ENCODE data around the gene MYO3B.
"Not testable (repeated sequence)": the region's sequence is repeated elsewhere in the genome, so short reads cannot be mapped to it uniquely, and the experiment has no call there.

The MYO3B gene

DNA sequence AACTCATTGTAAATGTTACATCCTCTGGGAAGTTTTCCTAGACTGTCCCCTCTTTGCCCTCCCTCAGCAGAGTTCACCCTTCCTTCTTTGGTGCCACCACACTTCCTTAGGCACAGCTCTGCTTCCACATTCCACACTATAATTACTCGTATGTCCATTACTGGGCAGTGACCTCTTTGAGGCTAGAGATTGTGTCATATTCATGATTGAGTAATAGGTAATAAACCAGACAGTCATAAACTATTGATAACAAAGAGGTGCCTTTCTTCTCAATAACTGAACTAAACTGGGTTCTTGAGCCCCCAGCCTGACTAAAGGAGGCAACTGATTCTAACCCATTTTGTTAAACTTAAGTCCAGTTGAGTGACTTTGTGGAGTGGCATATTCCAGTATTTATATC, 28.3 kb downstream of the MYO3B start:
- no peak for DNase-seq (ENCODE audit: insufficient read length, low spot score)
- FAIRE-seq = no peak

DNA sequence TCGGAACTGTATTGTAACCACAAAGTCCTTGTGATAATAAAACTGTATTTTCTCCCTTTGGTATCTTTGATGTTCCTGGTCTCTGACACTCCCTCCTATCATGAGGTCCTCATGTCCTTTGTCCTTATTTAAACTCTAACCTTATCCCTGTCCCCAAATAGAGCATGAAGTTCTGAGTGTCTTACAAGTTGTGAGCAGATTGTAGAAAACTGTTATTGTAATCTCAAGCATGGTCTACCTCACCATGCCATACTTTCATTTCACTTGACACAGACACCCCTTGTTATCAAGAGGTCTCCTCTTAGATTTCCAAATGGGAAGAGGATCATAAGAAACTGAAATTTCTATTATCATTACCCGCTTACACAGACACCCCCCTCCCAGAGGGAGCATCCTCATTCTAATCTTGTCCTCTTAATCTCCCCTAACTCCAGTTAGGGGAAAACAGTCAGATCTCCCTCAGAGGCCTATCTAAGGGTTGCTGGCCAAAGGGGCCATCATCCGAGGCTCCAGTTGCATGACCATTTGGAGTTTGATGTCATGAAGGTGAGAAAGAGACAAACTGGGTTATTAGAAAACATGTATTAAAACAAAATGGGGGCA, 29.0 kb downstream of the MYO3B start:
- FAIRE-seq (no peak), DNase-seq (ENCODE audit: insufficient read length, low spot score) (no peak)
- no peak for TF ChIP-seq POLR2AphosphoS5 (IDR thresholded peaks at IDR 0.05; ENCODE audit: low read depth, low read length)
- no peak for TF ChIP-seq POLR2A (IDR thresholded peaks at IDR 0.05; ENCODE audit: low read depth, low read length)
- TF ChIP-seq PAX5 (IDR thresholded peaks at IDR 0.05; ENCODE audit: insufficient read depth, low read length, severe bottlenecking) = no peak
- TF ChIP-seq POU2F2 (IDR thresholded peaks at IDR 0.05; ENCODE audit: low read depth, low read length) = no peak
- no peak for TF ChIP-seq SPI1 (IDR thresholded peaks at IDR 0.05; ENCODE audit: low read depth, low read length)
- no peak for TF ChIP-seq TAF1 (IDR thresholded peaks at IDR 0.05; ENCODE audit: low read depth, low read length)

More for the DNA sequence above, 28.3 kb downstream of the MYO3B start:
- TF ChIP-seq SPI1 (IDR thresholded peaks at IDR 0.05; ENCODE audit: low read depth, low read length) (no peak), POLR2A (IDR thresholded peaks at IDR 0.05; ENCODE audit: low read depth, low read length) (no peak), TAF1 (IDR thresholded peaks at IDR 0.05; ENCODE audit: low read depth, low read length) (no peak)

GRCh38 chr2:170207901-170208300, 30.0 kb downstream of the MYO3B start:
- FAIRE-seq = no peak
- TF ChIP-seq SPI1 (IDR thresholded peaks at IDR 0.05; ENCODE audit: low read depth, low read length) (no peak), POLR2A (IDR thresholded peaks at IDR 0.05; ENCODE audit: low read depth, low read length) (no peak), PAX5 (IDR thresholded peaks at IDR 0.05; ENCODE audit: insufficient read depth, low read length, severe bottlenecking) (no peak), POLR2AphosphoS5 (IDR thresholded peaks at IDR 0.05; ENCODE audit: low read depth, low read length) (no peak), TAF1 (IDR thresholded peaks at IDR 0.05; ENCODE audit: low read depth, low read length) (no peak), POU2F2 (IDR thresholded peaks at IDR 0.05; ENCODE audit: low read depth, low read length) (no peak)
- DNase-seq (ENCODE audit: insufficient read length, low spot score) = no peak

GRCh38 chr2:170208967-170209366, 31.0 kb downstream of the MYO3B start:
- TF ChIP-seq POLR2AphosphoS5 (IDR thresholded peaks at IDR 0.05; ENCODE audit: low read depth, low read length) (no peak), PAX5 (IDR thresholded peaks at IDR 0.05; ENCODE audit: insufficient read depth, low read length, severe bottlenecking) (no peak), SPI1 (IDR thresholded peaks at IDR 0.05; ENCODE audit: low read depth, low read length) (no peak), POLR2A (IDR thresholded peaks at IDR 0.05; ENCODE audit: low read depth, low read length) (no peak), POU2F2 (IDR thresholded peaks at IDR 0.05; ENCODE audit: low read depth, low read length) (no peak), TAF1 (IDR thresholded peaks at IDR 0.05; ENCODE audit: low read depth, low read length) (no peak)
- DNase-seq (ENCODE audit: insufficient read length, low spot score) = no peak
- no peak for FAIRE-seq

- DNase-seq (ENCODE audit: insufficient read length, low spot score) = no peak
- TF ChIP-seq PAX5 (IDR thresholded peaks at IDR 0.05; ENCODE audit: insufficient read depth, low read length, severe bottlenecking) = no peak
- TF ChIP-seq SPI1 (IDR thresholded peaks at IDR 0.05; ENCODE audit: low read depth, low read length) = peak; percentile 30; the same call in 1 of the 2 replicates
- no peak for FAIRE-seq
These were observed 34.8 kb downstream of the MYO3B start for GRCh38 chr2:170212625-170213280.

DNA sequence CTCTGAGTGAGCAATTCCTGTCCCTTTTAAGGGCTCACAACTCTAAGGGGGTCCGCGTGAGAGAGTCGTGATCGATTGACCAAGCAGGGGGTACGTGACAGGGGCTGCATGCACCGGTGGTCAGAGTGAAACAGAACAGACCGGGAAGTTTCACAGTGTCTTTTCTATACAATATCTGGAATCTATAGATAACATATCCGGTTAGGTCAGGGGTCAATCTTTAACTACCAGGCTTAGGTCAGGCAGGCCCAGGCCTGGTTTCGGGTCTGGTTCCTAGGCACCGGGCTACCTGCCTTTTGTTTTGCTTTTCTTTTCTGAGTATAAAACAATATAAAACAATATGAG, 35.3 kb downstream of the MYO3B start:
- DNase-seq (ENCODE audit: insufficient read length, low spot score); FAIRE-seq: not testable (repeated sequence)

GRCh38 chr2:170213651-170214050, 35.7 kb downstream of the MYO3B start:
- DNase-seq (ENCODE audit: insufficient read length, low spot score) (no peak), FAIRE-seq (no peak)
- TF ChIP-seq PAX5 (IDR thresholded peaks at IDR 0.05; ENCODE audit: insufficient read depth, low read length, severe bottlenecking) (no peak), POLR2AphosphoS5 (IDR thresholded peaks at IDR 0.05; ENCODE audit: low read depth, low read length) (no peak), POLR2A (IDR thresholded peaks at IDR 0.05; ENCODE audit: low read depth, low read length) (no peak), SPI1 (IDR thresholded peaks at IDR 0.05; ENCODE audit: low read depth, low read length) (no peak), POU2F2 (IDR thresholded peaks at IDR 0.05; ENCODE audit: low read depth, low read length) (no peak), TAF1 (IDR thresholded peaks at IDR 0.05; ENCODE audit: low read depth, low read length) (no peak)

DNA sequence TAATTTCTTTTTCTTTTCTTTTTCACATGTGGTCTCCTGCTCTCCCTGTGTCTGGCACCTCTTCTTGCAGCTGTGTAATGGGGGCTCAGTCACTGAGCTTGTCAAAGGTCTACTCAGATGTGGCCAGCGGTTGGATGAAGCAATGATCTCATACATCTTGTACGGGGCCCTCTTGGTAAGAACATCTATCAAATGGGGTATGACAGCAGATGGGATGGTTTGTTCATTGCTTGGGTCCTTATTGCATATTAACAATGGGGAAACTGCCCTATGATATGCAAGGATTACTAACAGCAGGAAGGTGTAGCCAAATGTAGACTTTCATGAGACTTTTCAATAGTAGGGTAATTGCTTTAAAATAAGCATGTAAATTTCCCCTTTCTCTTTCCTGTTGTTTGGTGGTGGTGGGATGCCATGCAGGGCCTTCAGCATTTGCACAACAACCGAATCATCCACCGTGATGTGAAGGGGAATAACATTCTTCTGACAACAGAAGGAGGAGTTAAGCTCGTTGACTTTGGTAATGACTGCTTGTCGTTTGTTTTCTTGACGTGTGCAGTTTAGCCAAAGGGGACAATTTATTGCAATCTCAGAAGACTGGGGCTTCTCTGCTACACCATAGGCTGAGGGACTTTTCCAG, 36.5 kb downstream of the MYO3B start:
- TF ChIP-seq SPI1 (IDR thresholded peaks at IDR 0.05; ENCODE audit: low read depth, low read length) (no peak), POLR2AphosphoS5 (IDR thresholded peaks at IDR 0.05; ENCODE audit: low read depth, low read length) (no peak), POLR2A (IDR thresholded peaks at IDR 0.05; ENCODE audit: low read depth, low read length) (no peak), PAX5 (IDR thresholded peaks at IDR 0.05; ENCODE audit: insufficient read depth, low read length, severe bottlenecking) (no peak), TAF1 (IDR thresholded peaks at IDR 0.05; ENCODE audit: low read depth, low read length) (no peak), POU2F2 (IDR thresholded peaks at IDR 0.05; ENCODE audit: low read depth, low read length) (no peak)
- no peak for DNase-seq (ENCODE audit: insufficient read length, low spot score)
- FAIRE-seq = no peak

DNA sequence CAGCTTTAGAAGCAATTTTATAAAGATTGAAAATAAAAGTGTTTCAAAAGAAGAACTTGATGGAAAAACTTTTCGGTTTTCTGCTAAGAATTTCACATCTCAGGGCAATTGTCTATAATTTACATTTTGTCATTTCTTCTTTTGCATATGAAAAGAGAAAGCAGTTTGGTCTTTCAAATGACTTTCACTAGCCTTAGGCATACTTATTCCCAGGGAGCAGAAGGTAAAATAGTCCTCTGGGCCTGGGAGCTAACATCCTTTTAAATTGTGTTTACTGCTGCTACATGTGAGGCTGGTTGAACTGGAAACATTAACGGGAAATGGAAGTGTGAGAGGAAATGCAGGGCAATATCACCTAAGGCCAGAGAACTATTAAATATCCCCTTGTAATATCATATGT, 37.1 kb downstream of the MYO3B start:
- FAIRE-seq = no peak
- TF ChIP-seq PAX5 (IDR thresholded peaks at IDR 0.05; ENCODE audit: insufficient read depth, low read length, severe bottlenecking) (no peak), POU2F2 (IDR thresholded peaks at IDR 0.05; ENCODE audit: low read depth, low read length) (no peak), SPI1 (IDR thresholded peaks at IDR 0.05; ENCODE audit: low read depth, low read length) (no peak), POLR2AphosphoS5 (IDR thresholded peaks at IDR 0.05; ENCODE audit: low read depth, low read length) (no peak), POLR2A (IDR thresholded peaks at IDR 0.05; ENCODE audit: low read depth, low read length) (no peak), TAF1 (IDR thresholded peaks at IDR 0.05; ENCODE audit: low read depth, low read length) (no peak)
- no peak for DNase-seq (ENCODE audit: insufficient read length, low spot score)

- TF ChIP-seq TAF1 (IDR thresholded peaks at IDR 0.05; ENCODE audit: low read depth, low read length) (no peak), POLR2A (IDR thresholded peaks at IDR 0.05; ENCODE audit: low read depth, low read length) (no peak), SPI1 (IDR thresholded peaks at IDR 0.05; ENCODE audit: low read depth, low read length) (no peak), PAX5 (IDR thresholded peaks at IDR 0.05; ENCODE audit: insufficient read depth, low read length, severe bottlenecking) (no peak), POU2F2 (IDR thresholded peaks at IDR 0.05; ENCODE audit: low read depth, low read length) (no peak), POLR2AphosphoS5 (IDR thresholded peaks at IDR 0.05; ENCODE audit: low read depth, low read length) (no peak)
- FAIRE-seq (no peak), DNase-seq (ENCODE audit: insufficient read length, low spot score) (no peak)
These were observed 38.5 kb downstream of the MYO3B start for GRCh38 chr2:170216428-170216827.

All from GM12891 (cell line).